ENCODE data around the gene PLA2G2D.

- TF ChIP-seq, protein P1, sequence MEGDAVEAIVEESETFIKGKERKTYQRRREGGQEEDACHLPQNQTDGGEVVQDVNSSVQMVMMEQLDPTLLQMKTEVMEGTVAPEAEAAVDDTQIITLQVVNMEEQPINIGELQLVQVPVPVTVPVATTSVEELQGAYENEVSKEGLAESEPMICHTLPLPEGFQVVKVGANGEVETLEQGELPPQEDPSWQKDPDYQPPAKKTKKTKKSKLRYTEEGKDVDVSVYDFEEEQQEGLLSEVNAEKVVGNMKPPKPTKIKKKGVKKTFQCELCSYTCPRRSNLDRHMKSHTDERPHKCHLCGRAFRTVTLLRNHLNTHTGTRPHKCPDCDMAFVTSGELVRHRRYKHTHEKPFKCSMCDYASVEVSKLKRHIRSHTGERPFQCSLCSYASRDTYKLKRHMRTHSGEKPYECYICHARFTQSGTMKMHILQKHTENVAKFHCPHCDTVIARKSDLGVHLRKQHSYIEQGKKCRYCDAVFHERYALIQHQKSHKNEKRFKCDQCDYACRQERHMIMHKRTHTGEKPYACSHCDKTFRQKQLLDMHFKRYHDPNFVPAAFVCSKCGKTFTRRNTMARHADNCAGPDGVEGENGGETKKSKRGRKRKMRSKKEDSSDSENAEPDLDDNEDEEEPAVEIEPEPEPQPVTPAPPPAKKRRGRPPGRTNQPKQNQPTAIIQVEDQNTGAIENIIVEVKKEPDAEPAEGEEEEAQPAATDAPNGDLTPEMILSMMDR (conservative IDR thresholded peaks at IDR 0.05; ENCODE audit: low read length): no peak
- TF ChIP-seq EZH2phosphoT487 (IDR thresholded peaks at IDR 0.05; ENCODE audit: borderline replicate concordance): no peak
These were observed 16.9 kb upstream of the PLA2G2D start for GRCh38 chr1:20136249-20136648.
